Activated T-cell treated with anti-CD3 and anti-CD28 coated beads, Interleukin-2, amount 50 U/mL, for 4 hours (primary cell): ENCODE results near the gene SF3B3. TPM values are rescaled to one million over a fixed set of nuclear protein-coding genes. Genes with fewer than 3 reads are reported as not detected.

Source experiments
- total RNA-seq, 3 donors: library from RNA; stranded (reverse); gene quantifications; one replicate each; pipeline ENCODE4 v1.2.1, GENCODE V29; 2021

SF3B3 gene
- total RNA-seq, 3 donors from 2014 or later = 647 to 745 (median 710) TPM

Other genes starting within 250 kb of the SF3B3 start
- 100 to 1,000 TPM; 130 to 168 (median 139) TPM for gene AARS1, start 234.3 kb upstream of the SF3B3 start, total RNA-seq
- gene DDX19B, start 224.6 kb upstream of the SF3B3 start, total RNA-seq = 10 to 100 TPM; 19.7 to 24.4 (median 21.8) TPM
- gene DDX19A, start 176.9 kb upstream of the SF3B3 start, total RNA-seq = 10 to 100 TPM; 77.5 to 86.6 (median 78.7) TPM
- 10 to 100 TPM; 15.0 to 18.1 (median 15.6) TPM for gene ST3GAL2, start 84.7 kb upstream of the SF3B3 start, total RNA-seq
- gene FCSK, start 69.2 kb upstream of the SF3B3 start, total RNA-seq = 10 to 100 TPM; 17.7 to 20.5 (median 19.2) TPM
- gene COG4, start 262 bp upstream of the SF3B3 start, total RNA-seq = 10 to 100 TPM; 24.0 to 31.6 (median 29.3) TPM
- under 1 TPM; 0.13 to 0.24 (median 0.13) TPM for gene IL34, start 122.7 kb downstream of the SF3B3 start, total RNA-seq
- gene MTSS2, start 162.2 kb downstream of the SF3B3 start, total RNA-seq = 1 to 10 TPM; 1.9 to 7.3 (median 4.3) TPM